Testis (tissue), 2 donors: ENCODE measurements around the gene CYP1A2.

Experiments
- CTCF ChIP-seq, 3 experiments: fragments of 450-650 bp in 2 of 3; fragments of 200-600 bp in 1 of 3; sonication (generic) in 1 of 3; IDR thresholded peaks; one replicate each; pipeline ENCODE4 v1.5.1; 2016 to 2019; ENCODE audit warnings: antibody characterized with exemption in 3 of 3, mild to moderate bottlenecking in 2 of 3, moderate library complexity in 1 of 3
- POLR2A ChIP-seq: fragments of 450-650 bp; IDR thresholded peaks from one replicate; pipeline ENCODE4 v1.6.1; 2017; ENCODE audit warnings: antibody characterized with exemption, mild to moderate bottlenecking, moderate library complexity

GRCh38 chr15:74794970-74795349, 46.3 kb downstream of the CYP1A2 start:
- TF ChIP-seq CTCF (IDR thresholded peaks at IDR 0.05) (no peak), POLR2A (no peak)
